ENCODE data around the gene GATD1. TPM values are rescaled to one million over a fixed set of nuclear protein-coding genes. Genes with fewer than 3 reads are reported as not detected.

GATD1 gene
- polyA plus RNA-seq, 2 of the 4 experiments (the other 2 are of a cell fraction) = 14.5 to 43.1 TPM

DNA sequence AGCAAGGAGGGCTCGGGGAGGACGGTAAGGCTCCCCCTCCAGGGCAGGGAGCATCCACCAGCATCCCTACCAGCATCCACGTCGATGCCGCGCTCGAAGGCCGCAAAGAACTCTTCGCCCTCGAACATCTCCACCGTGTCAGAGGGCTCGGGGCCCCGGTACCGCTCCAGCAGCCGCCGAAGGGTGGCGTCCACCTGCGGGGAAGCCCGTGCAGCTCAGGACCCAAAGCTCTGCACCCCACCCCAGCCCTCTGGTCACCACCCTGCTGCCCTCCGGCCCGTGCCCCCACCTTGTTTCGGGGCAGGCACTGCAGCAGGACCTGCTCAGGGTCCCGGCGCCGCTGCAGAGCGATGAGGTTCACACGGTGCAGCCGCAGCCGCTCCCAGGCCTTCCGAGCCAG lies 23.2 kb upstream of the GATD1 start (continued):
- TF ChIP-seq, protein P1, sequence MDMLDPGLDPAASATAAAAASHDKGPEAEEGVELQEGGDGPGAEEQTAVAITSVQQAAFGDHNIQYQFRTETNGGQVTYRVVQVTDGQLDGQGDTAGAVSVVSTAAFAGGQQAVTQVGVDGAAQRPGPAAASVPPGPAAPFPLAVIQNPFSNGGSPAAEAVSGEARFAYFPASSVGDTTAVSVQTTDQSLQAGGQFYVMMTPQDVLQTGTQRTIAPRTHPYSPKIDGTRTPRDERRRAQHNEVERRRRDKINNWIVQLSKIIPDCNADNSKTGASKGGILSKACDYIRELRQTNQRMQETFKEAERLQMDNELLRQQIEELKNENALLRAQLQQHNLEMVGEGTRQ (IDR thresholded peaks at IDR 0.05) = no peak
- TF ChIP-seq SREBF2 (IDR thresholded peaks at IDR 0.05) = no peak
- TF ChIP-seq, protein P2, sequence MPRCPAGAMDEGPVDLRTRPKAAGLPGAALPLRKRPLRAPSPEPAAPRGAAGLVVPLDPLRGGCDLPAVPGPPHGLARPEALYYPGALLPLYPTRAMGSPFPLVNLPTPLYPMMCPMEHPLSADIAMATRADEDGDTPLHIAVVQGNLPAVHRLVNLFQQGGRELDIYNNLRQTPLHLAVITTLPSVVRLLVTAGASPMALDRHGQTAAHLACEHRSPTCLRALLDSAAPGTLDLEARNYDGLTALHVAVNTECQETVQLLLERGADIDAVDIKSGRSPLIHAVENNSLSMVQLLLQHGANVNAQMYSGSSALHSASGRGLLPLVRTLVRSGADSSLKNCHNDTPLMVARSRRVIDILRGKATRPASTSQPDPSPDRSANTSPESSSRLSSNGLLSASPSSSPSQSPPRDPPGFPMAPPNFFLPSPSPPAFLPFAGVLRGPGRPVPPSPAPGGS (IDR thresholded peaks at IDR 0.05) = no peak
- no peak for TF ChIP-seq NPAS2 (CRISPR knock-in tag; IDR thresholded peaks at IDR 0.05; ENCODE audit: borderline replicate concordance)
- TF ChIP-seq BHLHE40 (IDR thresholded peaks at IDR 0.05; ENCODE audit: low read depth, low read length) = no peak

DNA sequence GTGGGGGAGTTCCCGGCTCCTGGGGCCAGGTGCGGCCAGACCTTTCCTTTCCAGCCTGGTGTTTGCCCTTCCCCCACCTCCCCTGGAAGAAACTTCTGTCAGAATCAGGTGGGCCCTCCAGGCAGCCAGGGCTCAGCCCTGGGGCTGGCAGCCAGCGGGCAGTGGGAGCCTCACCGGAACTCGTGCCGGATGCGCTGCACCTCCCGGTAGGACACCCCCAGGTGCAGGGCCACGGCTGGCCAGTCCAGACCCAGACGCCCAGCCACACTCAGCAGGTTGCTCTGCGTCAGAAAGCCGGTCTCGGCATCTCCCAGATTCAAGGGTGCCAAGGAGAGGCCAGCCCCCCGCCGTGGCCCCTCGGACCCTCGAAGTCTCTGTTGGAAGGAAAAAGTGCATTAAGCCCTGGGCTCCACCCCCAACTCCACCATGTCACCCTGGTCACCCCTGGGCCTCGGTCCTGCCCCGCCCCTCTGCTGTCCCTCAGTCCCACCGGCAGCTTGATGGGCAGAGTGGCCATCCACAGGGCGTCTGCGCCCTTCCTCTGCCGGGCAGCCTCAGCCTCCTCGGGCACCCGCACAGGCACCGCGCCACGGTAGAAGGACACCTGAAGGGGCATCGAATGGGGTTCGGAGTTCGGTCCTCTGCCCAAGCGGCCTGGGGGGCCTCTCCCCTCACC lies 22.5 kb upstream of the GATD1 start:
- POLR2A ChIA-PET = no interaction called here
- CTCF ChIA-PET = interaction anchor here (0.9 to 1.9 kb wide), 5 partner anchors 9 to 53 kb away, joined by 3 to 10 read pairs (median 4); partner anchors contain the start of genes CEND1, GATD1, RPLP2 and TALDO1
- DNase-seq (ENCODE audit: low read depth in 1 of 2, low spot score in 1 of 2) (no peak), FAIRE-seq (no peak), ATAC-seq (no peak)
- 93% methylated on average over 7 of the region's 32 CpGs for WGBS (ENCODE audit: missing lambda C conversion rate)
- Histone ChIP-seq H3K9me3 (no peaks in the 10 kb centered on the region), H3K4me1 (peaks cover 37% of the 10 kb centered on the region), H3K4me2 (no peak overlapping the region), H3K4me3 (no peak overlapping the region), H3K27ac (no peak overlapping the region)
- no peak for TF ChIP-seq POLR2AphosphoS2 (conservative IDR thresholded peaks at IDR 0.05; ENCODE audit: low read length)

DNA sequence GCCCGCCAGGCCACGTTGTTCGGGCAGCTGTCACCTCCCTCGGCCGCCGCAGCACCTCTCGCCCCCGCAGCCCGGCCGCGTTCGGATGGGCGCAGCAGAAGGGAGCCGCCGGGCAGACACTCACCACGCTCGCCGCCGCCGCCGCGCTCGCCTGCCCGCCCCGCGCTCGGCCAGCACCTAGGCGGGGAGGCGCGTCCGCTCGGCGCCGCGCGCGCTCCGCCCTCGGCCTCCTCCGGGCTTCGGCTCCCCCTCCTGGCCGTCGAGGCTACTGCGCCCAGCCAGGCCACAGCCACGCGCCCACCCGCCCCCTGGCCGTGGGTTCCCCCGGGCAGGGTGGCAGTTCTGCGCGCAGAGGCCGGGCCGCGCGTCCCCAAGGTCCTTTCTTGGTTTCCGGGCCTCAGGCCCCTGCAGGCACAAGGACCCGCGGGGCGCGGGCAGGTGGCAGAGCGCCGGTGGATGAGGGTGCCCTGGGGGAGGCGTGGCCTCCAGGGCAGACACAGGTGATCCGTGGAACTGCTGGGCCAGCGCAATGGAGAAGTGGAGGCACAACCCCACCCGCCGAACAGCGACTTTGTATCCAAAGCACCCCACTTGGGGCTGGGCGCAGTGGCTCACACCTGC lies 20.9 kb upstream of the GATD1 start, which contains the start of gene SLC25A22:
TSS of gene SLC25A22 (minus strand) at position 189 of the 621 bp plus-strand sequence. CDS start 3,275 bp downstream, outside the sequence.
- Histone ChIP-seq H3K4me3 (peak within 1 kb of the TSS; percentile 66), H3K4me2 (peak within 1 kb of the TSS; percentile 90), H3K9me3 (no peaks in the 10 kb centered on the region), H3K4me1 (peaks cover 28% of the 10 kb centered on the region), H3K27ac (peak within 1 kb of the TSS; percentile 76 to 99)
- POLR2A ChIA-PET = interaction anchor here (0.7 kb wide), 1 partner anchor 97 kb away, joined by 3 read pairs; no protein-coding TSS in a partner anchor
- ATAC-seq = peak; percentile 51 to 69
- CTCF ChIA-PET = interaction anchor here (0.9 to 2.1 kb wide), 6 partner anchors 8 to 23 kb away, joined by 4 to 13 read pairs (median 7); partner anchors contain the start of genes CEND1, GATD1 and RPLP2
- no peak for FAIRE-seq
- 0% methylated on average over 4 of the region's 69 CpGs for WGBS (ENCODE audit: missing lambda C conversion rate)
- TF ChIP-seq POLR2A (IDR thresholded peaks at IDR 0.05; ENCODE audit: low read length) (peak; percentile 67), TFCP2L1 (CRISPR knock-in tag; IDR thresholded peaks at IDR 0.05) (no peak), TP53 (CRISPR knock-in tag; IDR thresholded peaks at IDR 0.05) (peak; percentile 35; the same call in 1 of the 2 replicates), MYC (IDR thresholded peaks at IDR 0.05; ENCODE audit: borderline replicate concordance, low read length) (peak; percentile 67; the same call in 1 of the 2 replicates), JUN (IDR thresholded peaks at IDR 0.05) (peak; percentile 50 to 88; a peak in 3 of 5 replicates), SMC3 (IDR thresholded peaks at IDR 0.05) (peak; percentile 39; the same call in 2 of the 3 replicates)
- TF ChIP-seq, protein P3, sequence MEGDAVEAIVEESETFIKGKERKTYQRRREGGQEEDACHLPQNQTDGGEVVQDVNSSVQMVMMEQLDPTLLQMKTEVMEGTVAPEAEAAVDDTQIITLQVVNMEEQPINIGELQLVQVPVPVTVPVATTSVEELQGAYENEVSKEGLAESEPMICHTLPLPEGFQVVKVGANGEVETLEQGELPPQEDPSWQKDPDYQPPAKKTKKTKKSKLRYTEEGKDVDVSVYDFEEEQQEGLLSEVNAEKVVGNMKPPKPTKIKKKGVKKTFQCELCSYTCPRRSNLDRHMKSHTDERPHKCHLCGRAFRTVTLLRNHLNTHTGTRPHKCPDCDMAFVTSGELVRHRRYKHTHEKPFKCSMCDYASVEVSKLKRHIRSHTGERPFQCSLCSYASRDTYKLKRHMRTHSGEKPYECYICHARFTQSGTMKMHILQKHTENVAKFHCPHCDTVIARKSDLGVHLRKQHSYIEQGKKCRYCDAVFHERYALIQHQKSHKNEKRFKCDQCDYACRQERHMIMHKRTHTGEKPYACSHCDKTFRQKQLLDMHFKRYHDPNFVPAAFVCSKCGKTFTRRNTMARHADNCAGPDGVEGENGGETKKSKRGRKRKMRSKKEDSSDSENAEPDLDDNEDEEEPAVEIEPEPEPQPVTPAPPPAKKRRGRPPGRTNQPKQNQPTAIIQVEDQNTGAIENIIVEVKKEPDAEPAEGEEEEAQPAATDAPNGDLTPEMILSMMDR (IDR thresholded peaks at IDR 0.05) = peak; percentile 84
- TF ChIP-seq, protein P4, sequence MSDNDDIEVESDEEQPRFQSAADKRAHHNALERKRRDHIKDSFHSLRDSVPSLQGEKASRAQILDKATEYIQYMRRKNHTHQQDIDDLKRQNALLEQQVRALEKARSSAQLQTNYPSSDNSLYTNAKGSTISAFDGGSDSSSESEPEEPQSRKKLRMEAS (IDR thresholded peaks at IDR 0.05) = peak; percentile 55
- TF ChIP-seq, protein P5, sequence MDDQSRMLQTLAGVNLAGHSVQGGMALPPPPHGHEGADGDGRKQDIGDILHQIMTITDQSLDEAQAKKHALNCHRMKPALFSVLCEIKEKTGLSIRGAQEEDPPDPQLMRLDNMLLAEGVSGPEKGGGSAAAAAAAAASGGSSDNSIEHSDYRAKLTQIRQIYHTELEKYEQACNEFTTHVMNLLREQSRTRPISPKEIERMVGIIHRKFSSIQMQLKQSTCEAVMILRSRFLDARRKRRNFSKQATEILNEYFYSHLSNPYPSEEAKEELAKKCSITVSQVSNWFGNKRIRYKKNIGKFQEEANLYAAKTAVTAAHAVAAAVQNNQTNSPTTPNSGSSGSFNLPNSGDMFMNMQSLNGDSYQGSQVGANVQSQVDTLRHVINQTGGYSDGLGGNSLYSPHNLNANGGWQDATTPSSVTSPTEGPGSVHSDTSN (IDR thresholded peaks at IDR 0.05) = 0 out of 2 replicates have a peak, but pooled peaks have one; percentile 24
- TF ChIP-seq, protein P2 (IDR thresholded peaks at IDR 0.05) = peak; percentile 63; the same call in 2 of the 3 replicates
- TF ChIP-seq, protein P6, sequence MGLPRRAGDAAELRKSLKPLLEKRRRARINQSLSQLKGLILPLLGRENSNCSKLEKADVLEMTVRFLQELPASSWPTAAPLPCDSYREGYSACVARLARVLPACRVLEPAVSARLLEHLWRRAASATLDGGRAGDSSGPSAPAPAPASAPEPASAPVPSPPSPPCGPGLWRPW (IDR thresholded peaks at IDR 0.05) = no peak
- TF ChIP-seq, protein P1 (IDR thresholded peaks at IDR 0.05) = no peak
- TF ChIP-seq, protein P7, sequence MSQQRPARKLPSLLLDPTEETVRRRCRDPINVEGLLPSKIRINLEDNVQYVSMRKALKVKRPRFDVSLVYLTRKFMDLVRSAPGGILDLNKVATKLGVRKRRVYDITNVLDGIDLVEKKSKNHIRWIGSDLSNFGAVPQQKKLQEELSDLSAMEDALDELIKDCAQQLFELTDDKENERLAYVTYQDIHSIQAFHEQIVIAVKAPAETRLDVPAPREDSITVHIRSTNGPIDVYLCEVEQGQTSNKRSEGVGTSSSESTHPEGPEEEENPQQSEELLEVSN (IDR thresholded peaks at IDR 0.05; ENCODE audit: borderline replicate concordance, low read depth) = peak; percentile 36; the same call in 1 of the 2 replicates
- peak; percentile 79 to 87 for DNase-seq (ENCODE audit: low read depth in 1 of 2, low spot score in 1 of 2)

Measured in A549 (cell line).